Activated naive CD4-positive, alpha-beta T cell (primary cell): Measurements from ENCODE around the gene SLC7A8.
A peak's percentile ranks its signal among the peaks of the same experiment; 100 is the strongest.

Experiments
- DNase-seq, 4 experiments: peaks; one replicate each; lab custom pipeline; 2025; lab: John Stamatoyannopoulos, UW

Gene SLC7A8

GRCh38 chr14:23129759-23130316 lies 53.6 kb downstream of the SLC7A8 start:
- DNase-seq = no peak

- no peak for DNase-seq
These were observed 54.3 kb downstream of the SLC7A8 start for GRCh38 chr14:23128969-23129758.

GRCh38 chr14:23127861-23128260 lies 55.6 kb downstream of the SLC7A8 start:
- no peak for DNase-seq

GRCh38 chr14:23126548-23127278 lies 56.7 kb downstream of the SLC7A8 start:
- DNase-seq = no peak

- DNase-seq = no peak
These were observed 57.4 kb downstream of the SLC7A8 start for GRCh38 chr14:23125933-23126524.

GRCh38 chr14:23125011-23125410 lies 58.4 kb downstream of the SLC7A8 start:
- DNase-seq = no peak

GRCh38 chr14:23124337-23124954 lies 59.0 kb downstream of the SLC7A8 start:
- DNase-seq = no peak

- no peak for DNase-seq
These were observed 60.0 kb downstream of the SLC7A8 start for GRCh38 chr14:23123419-23123818.

GRCh38 chr14:23122086-23122485 lies 61.4 kb downstream of the SLC7A8 start:
- no peak for DNase-seq

GRCh38 chr14:23121361-23121771 lies 62.1 kb downstream of the SLC7A8 start:
- no peak for DNase-seq

GRCh38 chr14:23120541-23121251 lies 62.8 kb downstream of the SLC7A8 start:
- DNase-seq = peak; percentile 30 to 65 (median 53)

GRCh38 chr14:23119363-23120327 lies 63.8 kb downstream of the SLC7A8 start:
- DNase-seq = peak in 2 of 4 experiments; percentile 33 to 46

GRCh38 chr14:23118506-23119362 lies 64.7 kb downstream of the SLC7A8 start, which contains the start of gene CEBPE:
Gene CEBPE (minus strand): TSS chr14:23119255. CDS start chr14:23119091, 164 bp downstream.
- DNase-seq = no peak

GRCh38 chr14:23117371-23118020 lies 66.0 kb downstream of the SLC7A8 start:
- DNase-seq = no peak

- DNase-seq = no peak
These were observed 67.5 kb downstream of the SLC7A8 start for GRCh38 chr14:23115918-23116317.

- no peak for DNase-seq
These were observed 68.3 kb downstream of the SLC7A8 start for GRCh38 chr14:23115039-23115731.

- no peak for DNase-seq
These were observed 68.8 kb downstream of the SLC7A8 start for GRCh38 chr14:23114669-23115038.

GRCh38 chr14:23114120-23114458 lies 69.4 kb downstream of the SLC7A8 start:
- DNase-seq = no peak
